GM19240 (cell line): ENCODE data around the gene DIP2C.
"Not testable (repeated sequence)": the region's sequence is repeated elsewhere in the genome, so short reads cannot be mapped to it uniquely, and the experiment has no call there.

Experiments used
- DNase-seq: peaks from one replicate; pipeline ENCODE4 v3.0.0; 2011; ENCODE audit warnings: low spot score; ENCODE audit not compliant: insufficient read length

DIP2C gene

DNA sequence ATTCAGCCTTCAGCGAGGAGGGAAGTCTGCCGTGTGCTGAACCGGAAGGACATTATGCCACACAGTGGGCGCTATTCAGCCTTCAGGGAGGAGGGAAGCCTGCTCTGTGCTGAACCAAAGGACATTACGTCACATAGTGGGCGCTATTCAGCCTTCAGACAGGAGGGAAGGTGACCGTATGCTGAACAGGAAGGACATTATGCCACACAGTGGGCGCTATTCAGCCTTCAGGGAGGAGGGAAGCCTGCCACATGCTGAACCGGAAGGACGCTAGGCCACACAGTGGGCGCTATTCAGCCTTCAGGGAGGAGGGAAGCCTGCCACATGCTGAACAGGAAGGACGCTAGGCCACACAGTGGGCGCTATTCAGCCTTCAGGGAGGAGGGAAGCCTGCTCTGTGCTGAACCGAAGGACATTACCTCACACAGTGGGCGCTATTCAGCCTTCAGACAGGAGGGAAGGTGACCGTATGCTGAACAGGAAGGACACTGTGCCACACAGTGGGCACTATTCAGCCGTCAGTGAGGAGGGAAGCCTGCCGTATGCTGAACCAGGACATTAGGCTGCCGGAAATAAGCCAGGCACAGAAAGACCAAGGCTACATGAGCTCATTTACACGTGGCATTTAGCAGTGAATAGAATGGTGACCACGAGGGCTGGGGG, 294.9 kb downstream of the DIP2C start:
- DNase-seq = not testable (repeated sequence)

DNA sequence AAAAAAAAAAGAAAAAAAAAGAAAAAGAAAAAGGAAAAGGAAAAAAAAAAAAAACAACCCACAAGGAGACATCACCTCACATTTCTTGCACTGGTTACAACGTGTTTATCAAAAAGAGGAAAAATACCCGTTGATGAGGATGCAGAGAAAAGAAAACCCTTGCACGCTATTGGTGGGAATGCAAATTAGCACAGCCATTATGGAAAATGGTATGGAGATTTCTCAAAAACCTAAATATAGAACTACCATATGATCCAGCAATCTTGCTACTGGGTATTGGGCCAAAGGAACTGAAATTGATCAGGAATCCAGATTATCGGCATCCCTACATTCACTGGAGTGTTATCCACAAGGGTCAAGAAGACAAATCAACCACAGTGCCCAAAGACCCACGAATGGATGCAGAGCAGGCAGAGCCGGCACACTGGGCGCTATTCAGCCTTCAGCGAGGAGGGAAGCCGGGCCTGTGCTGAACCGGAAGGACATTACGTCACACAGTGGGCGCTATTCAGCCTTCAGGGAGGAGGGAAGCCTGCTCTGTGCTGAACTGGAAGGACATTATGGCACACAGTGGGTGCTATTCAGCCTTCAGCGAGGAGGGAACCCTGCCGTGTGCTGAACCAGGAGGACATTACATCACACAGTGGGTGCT, 295.6 kb downstream of the DIP2C start:
- no peak for DNase-seq

DNA sequence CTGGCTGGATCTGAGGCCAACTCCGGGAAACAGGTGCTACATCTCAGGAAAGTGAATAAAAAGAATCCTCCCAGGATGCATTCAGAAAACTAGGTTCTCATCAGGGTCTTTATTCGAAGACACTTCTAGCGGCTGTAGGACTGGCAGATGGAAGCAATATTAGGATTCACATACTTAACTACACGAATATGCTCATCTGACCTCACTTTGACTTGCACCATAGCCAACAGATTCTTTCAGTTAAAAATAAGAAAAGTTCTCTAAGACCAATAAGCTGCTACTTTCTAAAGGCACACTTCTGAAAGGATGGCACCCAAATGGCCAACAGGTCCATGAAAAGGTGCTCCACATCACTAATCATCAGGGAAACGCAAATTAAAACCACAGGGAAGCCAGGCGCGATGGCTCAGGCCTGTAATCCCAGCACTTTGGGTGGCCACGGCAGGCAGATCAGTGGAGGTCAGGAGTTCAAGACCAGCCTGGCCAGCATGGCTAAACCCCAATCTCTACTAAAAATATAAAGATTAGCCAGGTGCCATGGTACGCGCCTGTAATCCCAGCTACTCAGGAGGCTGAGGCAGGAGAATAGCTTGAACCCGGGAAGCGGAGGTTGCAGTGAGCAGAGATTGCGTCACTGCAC, 296.2 kb downstream of the DIP2C start:
- no peak for DNase-seq

GRCh38 chr10:392705-393037, 296.8 kb downstream of the DIP2C start:
- no peak for DNase-seq

DNA sequence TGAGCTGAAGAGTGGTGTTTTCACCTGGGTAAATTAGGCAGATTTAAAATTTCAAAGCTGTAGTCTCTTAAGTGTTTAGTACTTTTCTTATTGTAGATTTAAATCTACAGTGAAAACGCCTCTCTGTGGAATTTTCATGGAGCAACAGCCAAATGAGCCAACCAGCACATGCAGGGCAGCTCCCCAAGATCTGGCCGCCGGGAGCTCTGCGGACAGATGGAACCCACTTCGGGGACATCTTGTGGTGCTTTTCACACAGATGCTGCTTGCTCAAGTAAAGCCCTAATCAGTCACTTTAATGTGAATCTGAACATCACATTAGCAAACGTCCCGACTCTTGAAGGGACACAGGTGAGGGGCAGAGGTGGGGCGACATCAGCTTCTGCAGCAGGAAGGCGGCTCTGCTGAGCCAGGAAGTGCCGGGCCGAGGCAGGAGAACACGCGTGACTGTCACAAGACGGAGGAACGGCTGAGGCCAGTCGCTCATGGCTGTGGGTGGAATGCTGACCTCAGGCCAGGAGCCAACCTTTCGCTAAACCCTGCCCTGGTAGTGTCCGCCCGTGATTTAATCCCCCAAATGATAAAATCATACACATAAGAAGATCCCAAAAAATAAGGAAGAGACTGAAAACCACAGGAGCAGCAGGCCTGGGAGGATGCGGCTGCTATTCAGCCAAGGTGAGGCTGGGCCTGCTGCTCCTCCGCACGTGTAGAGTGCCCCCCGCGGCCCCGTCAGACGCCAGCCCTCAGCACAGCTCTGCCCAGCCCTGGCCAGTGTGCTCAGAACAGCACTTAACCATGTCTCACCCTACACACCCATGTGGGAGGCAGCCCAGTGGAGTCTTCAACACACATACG, 297.4 kb downstream of the DIP2C start:
- no peak for DNase-seq

- DNase-seq = no peak
These were observed 298.2 kb downstream of the DIP2C start for GRCh38 chr10:391305-391704.

- no peak for DNase-seq
These were observed 298.9 kb downstream of the DIP2C start for GRCh38 chr10:390449-391100.

DNA sequence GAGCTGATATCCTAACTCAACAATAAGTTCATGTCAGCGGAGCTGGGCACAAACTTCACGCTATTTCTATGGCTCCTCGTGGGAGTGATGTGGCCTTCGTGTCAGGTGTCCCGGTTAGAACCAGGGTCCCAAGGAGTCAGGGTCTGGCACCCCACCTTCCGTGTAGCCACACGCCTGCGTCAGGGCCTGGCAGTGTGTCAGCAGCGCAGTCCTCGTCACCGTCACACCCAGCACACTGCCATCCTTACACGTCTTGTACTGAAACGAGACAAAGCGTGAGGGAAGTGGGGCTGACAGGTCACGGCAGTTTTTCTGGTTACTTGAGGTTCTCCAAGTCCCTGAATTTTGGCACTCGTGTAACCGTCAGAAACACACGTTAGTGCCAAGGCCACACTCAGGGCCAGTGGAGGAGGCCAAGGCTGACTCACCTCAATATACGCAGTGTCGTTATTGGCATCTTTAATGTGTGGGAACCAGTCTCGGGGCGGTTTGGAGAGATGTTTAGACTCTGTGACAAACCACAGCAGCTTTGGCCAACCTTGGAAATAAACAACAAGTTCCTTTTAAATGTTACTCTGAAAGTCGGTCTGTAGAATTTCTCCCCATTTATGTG, 299.5 kb downstream of the DIP2C start:
- no peak for DNase-seq

- DNase-seq = no peak
These were observed 300.1 kb downstream of the DIP2C start for GRCh38 chr10:389261-389790.

DNA sequence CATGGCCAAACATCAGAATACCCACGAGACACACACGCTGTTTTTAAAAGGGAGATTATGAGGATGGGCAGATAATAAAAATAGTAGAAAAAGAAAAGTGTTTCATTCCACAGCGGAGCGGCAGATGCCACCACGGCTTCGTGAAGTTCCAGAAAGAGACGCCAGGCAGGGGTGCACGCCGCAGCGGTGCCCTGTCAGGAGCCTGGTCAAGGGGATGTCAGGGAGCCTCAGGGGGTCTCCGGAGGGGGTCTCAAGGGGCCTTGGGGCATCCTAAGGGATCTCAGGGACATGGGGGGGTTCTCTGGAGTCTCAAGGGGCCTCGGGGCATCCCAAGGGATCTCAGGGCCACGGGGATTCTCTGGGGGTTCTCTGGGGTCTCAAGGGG, 300.8 kb downstream of the DIP2C start:
- DNase-seq = no peak

- DNase-seq = no peak
These were observed 301.4 kb downstream of the DIP2C start for GRCh38 chr10:387909-388660.

DNA sequence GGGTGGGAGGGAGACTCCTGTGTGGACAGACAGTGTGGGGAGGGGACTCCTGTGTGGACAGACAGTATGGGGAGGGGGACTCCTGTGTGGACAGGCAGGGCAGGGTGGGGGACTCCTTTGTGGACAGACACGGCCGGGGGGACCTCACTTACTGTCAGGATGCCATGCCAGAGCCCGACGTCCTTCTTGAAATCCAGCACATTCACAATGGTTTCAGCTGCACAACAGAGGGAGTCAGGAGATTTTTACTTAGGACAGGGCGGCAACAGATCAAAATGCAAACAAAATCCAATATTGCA, 301.9 kb downstream of the DIP2C start:
- no peak for DNase-seq

- no peak for DNase-seq
These were observed 302.5 kb downstream of the DIP2C start for GRCh38 chr10:386771-387592.

- no peak for DNase-seq
These were observed 303.7 kb downstream of the DIP2C start for GRCh38 chr10:385571-386300.

DNA sequence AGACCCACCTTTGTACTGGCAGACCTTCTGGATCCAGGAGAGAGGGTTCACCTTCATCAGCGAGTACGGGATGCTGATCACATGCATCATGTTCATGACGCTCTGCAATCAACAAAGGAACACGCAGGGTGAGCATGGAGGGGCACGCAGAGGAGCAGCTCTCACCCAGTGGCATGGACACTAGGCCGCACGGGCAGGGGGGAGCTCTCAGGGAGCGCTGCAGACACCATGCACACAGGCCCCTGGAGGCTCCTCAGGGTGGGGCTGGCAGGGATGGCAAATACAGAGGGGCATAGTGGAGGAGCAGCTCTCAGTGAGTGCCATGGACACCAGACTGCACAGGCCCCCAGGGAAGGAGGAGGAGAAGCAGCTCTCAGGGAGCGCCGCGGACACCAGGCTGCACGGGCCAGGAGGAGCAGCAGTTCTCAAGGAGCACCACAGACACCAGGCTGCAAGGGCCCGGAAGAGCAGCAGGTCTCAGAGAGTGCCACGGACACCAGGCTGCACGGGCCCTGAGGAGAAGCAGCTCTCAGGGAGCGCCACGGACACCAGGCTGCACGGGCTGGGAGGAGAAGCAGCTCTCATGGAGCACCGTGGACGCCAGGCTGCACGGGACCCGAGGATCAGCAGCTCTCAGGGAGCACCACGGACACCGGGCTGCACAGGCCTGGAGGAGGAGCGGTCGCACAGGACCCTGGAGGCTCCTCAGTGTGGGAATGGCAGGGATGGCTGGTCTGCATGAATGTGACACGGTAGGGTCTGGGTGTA, 304.7 kb downstream of the DIP2C start:
- no peak for DNase-seq

DNA sequence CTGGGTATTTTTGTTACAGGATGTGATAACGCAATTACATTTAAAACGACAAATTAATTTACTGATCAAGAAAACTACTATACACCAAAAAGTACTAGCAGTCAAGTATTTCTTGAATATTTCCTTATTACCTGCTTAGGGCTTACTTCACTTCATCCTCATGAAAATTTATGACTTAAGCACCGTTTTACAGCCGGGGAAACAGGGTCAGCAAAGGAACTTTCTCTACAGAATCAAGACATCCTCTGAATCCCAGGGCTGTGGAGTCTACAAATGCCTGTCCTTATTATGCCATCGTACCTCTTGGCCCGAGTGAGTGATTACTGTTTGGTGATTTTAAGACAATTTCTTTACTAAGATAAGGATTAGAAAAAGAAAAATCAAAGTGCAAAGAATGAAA, 305.9 kb downstream of the DIP2C start:
- DNase-seq = no peak

DNA sequence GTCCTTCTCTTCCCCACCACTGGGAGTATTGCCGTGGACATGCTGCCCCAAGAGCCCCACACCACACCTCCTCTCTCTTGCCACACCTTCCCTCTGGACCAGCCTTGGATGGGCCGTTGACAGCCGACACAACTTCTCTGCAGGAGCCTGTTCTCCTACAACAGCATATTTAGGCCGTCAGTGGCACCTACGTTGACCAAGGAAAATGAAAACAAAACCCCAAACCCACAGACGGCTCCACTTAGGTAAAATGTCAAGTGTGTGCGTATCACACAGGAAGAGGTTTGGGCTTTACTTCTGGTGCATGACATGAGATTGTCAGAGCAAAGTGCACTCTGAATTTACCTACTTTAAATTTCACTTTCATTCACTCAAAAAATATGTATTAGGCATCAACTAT, 307.7 kb downstream of the DIP2C start:
- DNase-seq = no peak

- DNase-seq = no peak
These were observed 308.1 kb downstream of the DIP2C start for GRCh38 chr10:381346-381745.
